Adipose tissue (tissue), 3 donors: ENCODE data around the gene CABCOCO1. TPM values are rescaled to one million over a fixed set of nuclear protein-coding genes. Genes with fewer than 3 reads are reported as not detected.

Experiments
- H3K27ac ChIP-seq: one replicate; pipeline ENCODE4 v1.5.1; 2013; ENCODE audit warnings: low read depth, low read length
- WGBS, 3 donors: extraction: QIAGEN DNeasy Blood & Tissue Kit; methylation state at CpG; one replicate each; pipeline ENCODE4 v1.1.7; 2013; 5-methylcytosine and 5-hydroxymethylcytosine counted together
- polyA plus RNA-seq, 3 donors: library from polyadenylated mRNA; stranded (reverse); fragments of 200-250 nt; gene quantifications; one replicate each; pipeline ENCODE4 v1.2.3, GENCODE V29; 2013
- donor health status: healthy with polysubstance abuse.
- donor health status: Bipolar disorder and iron deficiency.
- donor health status: healthy.

The CABCOCO1 gene
- polyA plus RNA-seq, 3 donors = 0.10 to 0.62 TPM; not detected in 1

DNA sequence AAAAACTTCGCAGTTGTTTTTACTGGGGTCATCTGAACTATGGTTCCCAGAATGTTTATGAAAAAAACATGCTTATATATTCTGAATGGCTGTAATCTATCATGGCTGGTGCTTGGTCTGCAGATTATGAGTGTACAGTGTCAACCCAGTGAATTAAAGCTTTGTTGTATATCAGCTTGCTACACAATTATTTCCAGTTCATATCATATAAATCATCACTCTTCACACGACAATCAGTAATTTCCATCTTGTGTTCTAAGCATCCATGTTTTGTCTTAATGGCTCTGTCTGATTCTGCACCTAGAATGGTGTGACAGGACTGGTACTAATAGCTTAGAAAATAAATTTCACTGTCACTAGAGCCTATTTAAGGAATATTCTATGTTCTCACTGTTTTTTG is 83.6 kb downstream of the CABCOCO1 start:
- H3K27ac ChIP-seq = no peak overlapping the region
- 86 to 88% (median 88%) methylated on average over 2 of the region's 2 CpGs for WGBS, 3 donors

DNA sequence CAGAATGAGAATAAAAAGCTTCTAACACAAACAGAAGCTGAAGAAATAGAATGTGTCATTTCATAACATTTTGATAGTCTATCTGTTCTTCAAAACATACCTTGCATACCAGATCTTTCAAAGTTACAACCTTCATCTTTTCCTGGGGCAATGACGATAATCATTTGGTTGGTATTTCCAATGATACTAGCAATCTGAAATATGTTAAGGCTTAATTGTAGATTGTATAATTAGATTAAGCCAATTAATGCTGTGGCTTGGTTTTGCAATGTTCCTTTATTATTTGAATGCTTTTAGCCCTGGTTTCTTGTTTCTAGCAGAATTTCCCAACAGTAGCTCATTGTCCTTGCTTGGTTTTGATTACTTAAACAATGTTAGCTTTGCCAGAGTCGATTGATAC is 84.6 kb downstream of the CABCOCO1 start:
- no peak overlapping the region for H3K27ac ChIP-seq
- 49 to 92% (median 86%) methylated on average over 2 of the region's 2 CpGs for WGBS, 3 donors

DNA sequence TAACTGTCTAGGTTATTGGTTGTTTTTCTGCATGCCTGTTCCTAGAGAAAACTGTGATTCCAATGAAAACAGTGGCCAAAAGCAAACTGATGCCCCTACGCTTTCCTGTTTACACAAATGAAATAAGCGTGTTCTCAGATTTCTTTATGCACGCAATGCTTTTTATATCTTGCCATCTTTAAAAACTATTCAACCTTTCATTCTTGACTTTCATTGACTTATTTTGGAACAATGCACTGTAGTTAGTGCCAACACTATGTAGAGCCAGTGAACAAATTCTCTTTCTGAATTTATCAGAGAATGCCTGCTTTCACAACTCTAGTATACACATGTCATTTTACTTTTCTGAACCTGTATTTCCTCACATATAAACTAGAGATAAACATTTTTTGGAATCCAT is 86.6 kb downstream of the CABCOCO1 start:
- H3K27ac ChIP-seq = no peak overlapping the region
- 67 to 78% (median 68%) methylated on average over 3 of the region's 3 CpGs for WGBS, 3 donors

DNA sequence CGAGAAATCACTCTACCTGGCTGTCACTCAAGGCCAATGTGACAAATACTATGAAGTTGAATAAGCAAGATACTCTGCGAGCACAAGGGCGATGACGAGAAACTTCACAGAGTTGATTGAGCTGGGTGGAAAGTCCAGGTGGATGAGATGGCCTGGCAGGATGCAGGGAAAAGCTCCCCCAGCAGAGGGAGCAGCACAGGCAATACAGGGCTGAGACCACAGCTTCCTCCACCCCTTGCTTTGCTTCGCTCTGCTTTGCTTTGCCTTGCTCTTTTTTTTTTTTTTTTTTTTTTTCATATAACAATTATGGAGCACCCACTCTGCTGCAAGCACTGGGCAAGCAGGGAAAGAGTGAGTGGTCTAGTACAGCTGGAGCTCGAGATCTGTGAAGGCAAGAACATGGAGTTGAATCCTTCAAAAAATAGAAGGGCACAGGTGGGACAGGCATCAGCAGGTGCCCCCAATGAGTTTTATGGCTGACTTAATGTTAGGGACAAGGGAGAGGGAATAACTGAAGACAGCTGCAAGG is 88.3 kb downstream of the CABCOCO1 start:
- WGBS, 3 donors = 51 to 75% (median 69%) methylated on average over 6 of the region's 6 CpGs
- no peak overlapping the region for H3K27ac ChIP-seq

DNA sequence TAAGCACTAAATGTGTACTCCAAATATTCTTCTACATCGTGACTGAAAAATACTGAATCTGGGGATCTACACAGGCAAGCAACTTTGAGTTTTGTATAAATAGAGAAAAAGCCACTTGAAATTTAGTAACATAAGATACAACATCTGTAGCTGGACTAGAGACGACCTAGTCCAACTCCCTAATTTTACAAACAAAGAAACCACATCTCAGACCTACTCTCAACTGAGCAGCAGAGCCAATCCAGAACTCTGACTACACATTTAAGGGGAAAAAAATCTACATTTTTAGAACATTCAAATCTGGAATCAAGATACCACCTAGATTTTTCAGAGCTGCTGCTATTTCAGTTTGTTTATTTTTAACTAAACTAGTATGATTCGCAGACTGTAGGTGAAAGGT is 88.9 kb downstream of the CABCOCO1 start:
- 46 to 58% (median 53%) methylated on average over 3 of the region's 3 CpGs for WGBS, 3 donors
- no peak overlapping the region for H3K27ac ChIP-seq

DNA sequence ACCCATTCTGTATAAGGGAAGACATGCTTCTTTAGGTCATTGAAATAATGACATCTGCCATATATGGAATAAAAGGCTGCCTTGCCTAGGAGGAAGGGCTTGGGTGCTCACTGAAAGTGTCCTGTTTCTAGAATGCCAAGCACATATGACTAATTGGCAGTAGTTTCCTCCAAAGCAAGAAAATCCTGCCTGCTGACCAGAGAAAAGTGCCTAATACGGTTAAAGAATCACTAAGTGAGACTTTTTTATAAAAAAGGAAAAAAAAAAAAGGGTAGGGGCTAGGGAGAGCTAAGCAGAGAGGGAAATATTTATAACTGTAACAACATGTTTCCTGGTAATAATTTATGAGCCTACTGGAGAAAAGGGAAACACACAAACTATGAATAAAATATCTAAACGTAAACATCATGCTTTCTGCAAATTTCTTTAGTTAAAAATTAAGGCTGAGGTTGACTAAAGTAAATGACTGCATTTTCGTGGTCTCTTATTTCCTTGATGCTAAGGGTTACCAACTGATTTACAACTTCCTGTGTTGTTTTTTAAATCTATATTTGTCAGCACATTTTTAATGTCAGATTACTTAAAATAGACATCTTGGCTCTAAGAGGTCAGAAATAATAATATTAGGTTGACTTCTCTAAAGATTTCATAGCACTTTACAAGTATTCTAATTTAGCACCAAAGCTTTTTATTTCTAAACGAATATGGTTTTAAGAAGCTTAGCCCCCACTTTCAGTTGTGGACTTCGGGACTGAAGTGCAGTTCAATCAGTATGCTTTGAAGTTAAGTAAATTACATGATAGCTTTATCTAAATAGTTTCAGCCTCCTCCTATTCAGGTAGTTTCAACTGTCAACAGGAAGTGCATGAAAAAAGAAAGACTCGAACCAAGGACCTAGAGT is 89.6 kb downstream of the CABCOCO1 start:
- H3K27ac ChIP-seq = no peak overlapping the region
- 29 to 44% (median 29%) methylated on average over 6 of the region's 6 CpGs for WGBS, 3 donors

DNA sequence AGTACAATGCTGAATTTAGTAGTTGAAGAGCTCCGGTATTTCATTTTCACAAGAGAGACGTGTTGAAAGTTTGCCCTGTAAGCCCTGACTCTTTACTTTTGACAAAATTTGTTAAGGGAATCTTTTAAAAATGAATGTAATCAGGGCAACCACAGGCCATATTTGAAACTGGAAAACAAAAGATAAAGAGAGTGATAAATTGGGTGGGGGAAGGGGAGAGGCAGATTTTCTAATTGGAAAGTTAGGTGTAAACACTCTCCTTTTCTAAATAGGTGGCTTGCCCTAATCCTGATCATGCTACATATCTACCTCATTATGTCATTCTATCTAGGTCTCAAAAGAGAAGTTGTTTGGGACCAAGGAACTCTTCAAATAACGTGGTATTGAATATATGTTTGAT is 90.7 kb downstream of the CABCOCO1 start:
- WGBS, 3 donors = 80 to 92% (median 90%) methylated on average over 3 of the region's 3 CpGs
- H3K27ac ChIP-seq = no peak overlapping the region

DNA sequence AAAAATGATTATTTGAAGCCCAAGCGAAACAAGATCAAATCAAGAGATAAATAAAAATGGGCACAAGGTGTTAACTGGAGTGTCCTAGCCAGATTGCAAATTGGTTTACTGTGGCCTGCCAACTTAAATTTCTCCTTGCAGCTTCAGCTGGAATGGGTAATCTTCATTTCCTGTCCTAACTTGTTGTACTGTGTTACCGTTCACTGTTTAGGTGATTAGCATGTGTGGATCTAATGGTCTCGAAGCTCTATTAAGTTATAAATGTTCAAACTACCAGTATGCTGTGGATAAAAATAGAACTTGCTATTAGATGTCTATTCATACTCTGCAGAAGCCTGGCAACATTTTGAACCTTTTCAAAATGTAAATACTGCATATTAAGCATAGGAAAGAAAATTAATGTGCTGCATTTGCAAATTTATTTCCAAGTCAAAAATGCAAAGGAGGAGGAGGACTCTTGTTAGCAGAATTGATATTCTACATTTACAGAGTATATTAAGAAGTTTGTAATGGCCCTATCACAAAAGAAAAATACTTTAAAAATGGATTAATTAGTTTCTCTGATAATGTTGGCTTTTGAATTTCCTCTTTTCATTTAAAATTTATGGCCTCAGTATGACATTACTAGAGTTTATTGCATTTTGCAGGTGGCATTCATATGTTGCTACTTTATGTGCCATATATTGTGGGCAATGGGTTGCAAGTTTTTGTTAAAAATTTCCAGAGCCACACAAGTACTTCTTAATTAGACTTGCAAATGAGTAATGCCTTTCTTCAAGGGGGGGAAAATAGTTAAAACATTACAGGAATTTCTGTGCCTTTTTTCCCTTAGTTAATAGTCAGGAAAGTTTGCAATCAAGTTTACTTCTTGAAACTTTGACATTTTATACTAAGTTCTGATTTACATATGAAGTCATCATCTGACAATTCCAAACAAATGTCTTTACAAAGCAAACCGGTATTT is 92.1 kb downstream of the CABCOCO1 start:
- no peak overlapping the region for H3K27ac ChIP-seq
- 57 to 60% (median 59%) methylated on average over 4 of the region's 4 CpGs for WGBS, 3 donors

DNA sequence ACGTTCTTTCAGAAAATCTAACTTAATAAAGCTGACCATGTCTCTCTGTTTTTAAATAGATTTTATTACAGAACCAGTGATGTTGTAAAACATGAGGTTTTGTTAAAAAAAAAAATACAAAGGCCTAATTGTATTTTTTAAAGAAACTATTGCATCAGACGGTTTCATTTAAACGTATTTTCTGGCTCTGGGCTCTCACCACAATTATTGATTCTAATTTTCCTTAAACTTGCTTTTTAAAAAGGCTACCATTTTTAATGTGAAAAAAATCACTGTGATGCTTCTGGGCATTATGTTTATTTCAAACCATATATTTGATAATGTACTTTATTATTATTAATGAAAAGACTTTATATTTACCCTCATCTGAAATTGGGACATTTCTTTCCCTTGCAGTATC is 94.3 kb downstream of the CABCOCO1 start:
- H3K27ac ChIP-seq = no peak overlapping the region
- WGBS, 3 donors = 77 to 79% (median 79%) methylated on average over 3 of the region's 3 CpGs

DNA sequence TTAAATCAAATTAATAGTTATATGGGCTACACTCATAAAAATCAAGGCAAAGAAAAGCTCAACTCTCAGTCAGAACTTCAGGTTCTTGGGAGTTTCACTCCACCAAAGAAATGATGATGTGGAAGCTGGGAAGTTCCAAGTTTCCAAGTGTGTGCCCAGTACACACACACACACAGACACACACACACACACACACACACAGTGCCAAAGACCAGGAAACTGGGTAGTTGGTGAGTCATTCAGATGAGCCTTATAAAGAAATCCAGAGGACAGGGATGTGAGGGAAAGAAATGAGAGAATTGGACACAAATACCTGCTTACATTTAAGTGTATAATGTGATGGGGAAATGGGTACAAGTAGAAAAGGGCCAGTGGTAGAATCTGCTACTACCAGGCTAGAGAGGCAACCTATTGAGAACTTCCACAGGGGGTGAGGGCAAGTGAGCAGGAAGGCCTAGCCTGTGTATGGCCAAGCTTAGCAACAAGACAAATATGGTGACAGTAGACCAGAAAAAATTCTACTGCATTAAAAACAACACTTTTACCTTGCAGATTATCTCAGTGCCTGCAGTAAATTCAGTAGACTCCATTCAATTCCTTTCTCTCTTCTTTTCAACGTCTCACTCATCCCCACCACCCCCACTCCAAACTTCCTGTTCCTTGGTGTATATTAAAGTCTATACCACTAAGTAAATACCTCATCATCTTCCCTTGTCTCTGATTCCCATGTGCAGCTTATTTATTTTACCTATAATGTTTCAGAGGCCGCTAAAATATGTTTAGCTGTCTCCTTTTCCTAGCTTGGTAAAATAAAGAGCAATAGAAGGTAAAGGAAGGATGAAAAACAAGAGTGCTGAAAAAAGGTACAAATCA is 95.0 kb downstream of the CABCOCO1 start:
- 70 to 88% (median 74%) methylated on average over 2 of the region's 2 CpGs for WGBS, 3 donors
- no peak overlapping the region for H3K27ac ChIP-seq

DNA sequence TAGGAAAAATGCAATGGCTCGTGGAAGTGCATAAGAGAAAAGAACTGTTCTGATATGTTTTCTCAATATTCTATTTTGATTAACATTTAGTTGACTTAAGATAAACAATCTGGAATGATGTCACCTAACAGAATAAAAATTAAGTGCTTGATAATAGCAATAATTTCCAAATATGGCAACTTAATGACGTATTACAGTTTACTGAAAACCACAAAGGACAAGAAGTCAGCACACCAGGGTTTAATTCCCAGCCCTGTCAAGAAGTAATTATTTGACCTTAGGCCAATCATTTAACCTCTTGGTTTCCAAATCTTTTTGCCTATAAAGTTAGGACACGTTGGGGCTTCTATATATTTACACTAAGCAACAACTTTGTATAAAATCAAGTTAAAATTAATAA is 95.7 kb downstream of the CABCOCO1 start:
- 48 to 59% (median 59%) methylated on average over 3 of the region's 3 CpGs for WGBS, 3 donors
- H3K27ac ChIP-seq = no peak overlapping the region

DNA sequence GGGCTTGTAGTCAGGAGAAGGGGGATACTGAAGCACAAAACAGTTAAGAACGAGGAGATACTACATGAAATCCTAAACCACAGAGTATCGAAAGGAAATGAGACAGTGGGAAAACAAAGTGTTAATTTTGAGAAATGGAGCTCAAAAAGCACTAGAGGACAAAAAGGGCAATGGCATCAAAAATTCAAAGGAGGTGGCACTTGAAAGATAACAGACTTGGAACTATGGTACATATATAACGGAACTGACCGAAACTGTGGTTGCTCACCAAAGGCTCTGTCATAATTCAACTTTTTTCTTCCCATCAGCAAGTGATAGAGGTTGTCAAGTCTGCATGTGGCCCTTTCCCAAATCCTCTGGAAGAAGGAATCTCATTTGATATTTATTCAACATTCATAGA is 97.0 kb downstream of the CABCOCO1 start:
- WGBS, 3 donors = 92 to 98% (median 94%) methylated on average over 4 of the region's 4 CpGs
- no peak overlapping the region for H3K27ac ChIP-seq

DNA sequence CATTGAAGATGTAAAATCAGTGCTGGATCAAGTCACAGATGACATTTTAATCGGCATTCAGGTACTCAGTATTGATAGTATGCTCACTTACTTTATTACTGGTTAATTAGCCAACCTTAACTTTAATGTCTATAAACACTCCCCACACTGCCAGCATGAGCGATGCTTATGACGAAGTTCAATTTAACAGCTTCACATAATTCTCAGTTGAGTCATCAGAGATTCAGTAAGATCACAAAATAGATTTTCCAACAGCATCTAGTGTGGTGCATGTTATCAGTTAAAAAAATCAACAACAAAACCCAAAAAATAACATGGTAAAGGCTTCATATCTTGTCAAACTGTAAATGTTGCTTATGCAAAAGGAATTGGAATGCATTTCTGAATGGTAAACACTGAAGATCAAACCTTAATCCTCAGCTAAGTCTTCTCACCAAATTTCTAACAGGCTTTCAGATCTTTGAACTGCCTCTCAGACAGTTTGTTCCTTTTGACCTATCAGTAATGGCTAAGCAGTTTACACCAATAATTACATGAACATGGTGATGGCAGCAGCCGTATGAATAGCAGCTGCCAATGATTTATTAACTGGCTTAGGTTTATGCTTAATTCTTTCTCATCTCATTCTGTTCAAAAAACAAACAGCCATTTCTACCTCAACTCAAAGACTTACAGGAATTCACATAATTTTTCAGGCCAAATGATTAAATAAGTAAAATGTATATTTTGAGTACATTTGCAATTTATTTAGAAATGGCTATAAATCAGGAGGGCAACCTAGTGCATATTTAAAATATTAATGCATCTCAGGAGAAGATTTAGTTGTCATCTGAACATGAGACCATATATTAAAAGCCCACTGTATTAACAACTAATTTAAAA is 98.5 kb downstream of the CABCOCO1 start:
- H3K27ac ChIP-seq = no peak overlapping the region

DNA sequence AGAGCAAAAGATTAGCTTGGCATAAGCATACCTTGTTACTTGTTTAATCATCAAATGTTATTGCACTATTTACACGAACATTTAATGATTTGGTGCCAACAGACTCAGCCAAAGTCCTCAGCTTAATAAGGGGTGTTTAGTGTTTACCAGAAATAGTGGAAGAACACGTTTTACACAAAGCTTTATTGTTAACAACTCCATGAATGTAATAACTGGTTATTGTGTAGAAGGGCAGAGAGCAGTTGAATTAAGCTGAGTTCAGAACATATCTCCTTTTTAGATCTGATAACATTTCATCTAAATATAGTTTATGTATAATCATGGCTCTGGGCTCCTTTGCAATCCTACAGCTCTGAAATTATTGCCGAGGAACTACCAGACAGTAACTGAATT is 99.1 kb downstream of the CABCOCO1 start:
- WGBS, 3 donors = 29 to 66% (median 60%) methylated on average over 3 of the region's 3 CpGs
- H3K27ac ChIP-seq = no peak overlapping the region

More for the DNA sequence above, 98.5 kb downstream of the CABCOCO1 start:
- WGBS, 3 donors = 63 to 83% (median 69%) methylated on average over 4 of the region's 4 CpGs

DNA sequence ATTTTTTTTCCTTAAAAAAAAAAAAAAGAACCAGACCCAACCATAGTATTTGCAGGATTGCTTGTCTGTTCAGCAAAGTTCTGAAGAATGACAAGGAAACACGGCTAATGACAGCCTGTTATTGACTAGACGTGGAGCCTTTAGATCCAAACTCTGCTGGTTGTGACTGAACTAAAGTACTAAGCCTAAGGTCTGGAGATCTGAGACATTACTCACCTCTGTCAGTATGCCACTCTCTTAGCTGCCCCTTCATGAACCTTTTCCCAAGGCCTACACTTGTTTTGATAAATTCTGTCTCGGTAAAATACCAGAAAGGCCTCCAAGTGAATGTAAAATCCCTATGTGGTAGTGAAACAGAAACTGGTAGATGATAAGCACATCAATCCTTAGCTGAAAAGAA is 101.0 kb downstream of the CABCOCO1 start:
- no peak overlapping the region for H3K27ac ChIP-seq
- WGBS, 3 donors = 83 to 94% (median 89%) methylated on average over 3 of the region's 3 CpGs

DNA sequence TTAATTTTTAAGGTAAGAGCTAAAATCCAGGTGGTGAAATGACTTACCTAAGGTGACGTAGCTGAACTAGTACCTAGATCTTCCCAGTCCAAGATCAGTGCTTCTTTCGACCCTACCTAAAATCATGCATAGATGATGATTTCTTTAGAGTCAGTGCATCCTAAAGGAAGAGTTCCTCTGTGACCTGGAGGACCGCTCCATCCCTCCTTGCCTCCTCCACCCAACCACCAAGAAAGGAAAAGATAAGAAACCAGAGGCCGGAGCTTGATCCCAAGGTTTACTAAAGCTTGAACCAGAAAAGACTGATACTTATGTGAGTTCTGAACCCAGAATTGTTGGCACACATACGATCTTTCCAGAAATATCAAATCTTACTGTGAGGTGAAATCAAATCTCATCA is 101.8 kb downstream of the CABCOCO1 start:
- 84 to 86% (median 84%) methylated on average over 5 of the region's 5 CpGs for WGBS, 3 donors

More for the DNA sequence above, 101.8 kb downstream of the CABCOCO1 start:
- no peak overlapping the region for H3K27ac ChIP-seq
